Measurements from ENCODE around the gene ARHGAP24.

ARHGAP24 gene

DNA sequence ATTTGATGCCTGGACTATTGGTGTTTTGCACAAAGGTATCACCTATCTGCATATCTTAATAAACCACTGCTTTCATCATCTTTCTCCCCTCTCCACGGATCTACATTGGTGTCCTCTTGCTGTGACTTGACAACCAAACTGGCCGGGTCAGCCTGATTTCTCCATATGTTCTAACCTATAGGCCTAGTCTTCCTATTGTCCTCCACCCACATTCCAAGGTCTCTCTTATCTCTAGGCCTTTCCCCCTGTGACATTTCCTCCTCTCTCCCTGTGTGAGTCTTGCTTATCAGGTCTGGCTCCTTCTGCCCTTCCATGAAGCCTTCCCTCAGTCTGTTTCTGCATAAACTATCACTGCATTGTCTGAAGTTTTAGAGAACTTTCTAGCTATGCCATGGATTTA, 33.7 kb downstream of the ARHGAP24 start:
- Histone ChIP-seq H4K8ac (ENCODE audit: low read depth, low read length) (no peak overlapping the region), H4K12ac (ENCODE audit: low read depth, low read length) (no peak overlapping the region), H2AK5ac (ENCODE audit: low read length) (no peak overlapping the region), H2BK5ac (ENCODE audit: low read depth, low read length, poor library complexity) (no peak overlapping the region), H3K4ac (ENCODE audit: low read depth, low read length) (no peak overlapping the region), H3K23ac (ENCODE audit: low read length) (no peak overlapping the region), H3K36me3 (ENCODE audit: control insufficient read depth in 1 of 2, insufficient read depth in 2 of 2, low read length in 2 of 2) (peaks cover 2 to 3% of the 10 kb centered on the region in 2 experiments), H2BK12ac (ENCODE audit: low read length) (no peak overlapping the region), H3K79me2 (ENCODE audit: control insufficient read depth, insufficient read depth, low read length, poor library complexity) (peaks cover 4% of the 10 kb centered on the region), H3K14ac (ENCODE audit: low read length) (no peak overlapping the region), H3K4me2 (ENCODE audit: low read length) (peak overlapping the region; percentile 11), H3K27me3 (ENCODE audit: insufficient read depth, low read length) (no peaks in the 10 kb centered on the region), H3K79me1 (ENCODE audit: low read length) (peaks cover 12% of the 10 kb centered on the region), H2AFZ (ENCODE audit: insufficient read depth, low read length, poor library complexity) (no peak overlapping the region), H4K91ac (ENCODE audit: low read depth, low read length) (no peak overlapping the region), H2BK120ac (ENCODE audit: insufficient read depth, low read length, poor library complexity) (no peak overlapping the region), H3K9me3 (ENCODE audit: insufficient read depth, low read depth, low read length) (peaks cover 2% of the 10 kb centered on the region), H3K27ac (ENCODE audit: low read depth, low read length) (peak overlapping the region; percentile 77), H3K9ac (ENCODE audit: low read length) (no peak overlapping the region), H3K4me3 (ENCODE audit: low read depth, low read length) (no peak overlapping the region), H3K4me1 (ENCODE audit: control insufficient read depth in 1 of 2, insufficient read depth in 2 of 2, low read length in 2 of 2) (peaks cover 0 to 4% of the 10 kb centered on the region in 2 experiments), H3K18ac (ENCODE audit: low read length) (no peak overlapping the region)
- WGBS (ENCODE audit: extremely low coverage, insufficient coverage, insufficient read length), result no CpG with 5 or more reads among the region's 2 CpGs
- peak; percentile 86 to 92 for DNase-seq

GRCh38 chr4:85509882-85510631, 35.1 kb downstream of the ARHGAP24 start:
- Histone ChIP-seq H4K8ac (ENCODE audit: low read depth, low read length) (no peak overlapping the region), H3K14ac (ENCODE audit: low read length) (no peak overlapping the region), H4K12ac (ENCODE audit: low read depth, low read length) (no peak overlapping the region), H3K9me3 (ENCODE audit: insufficient read depth, low read depth, low read length) (peaks cover 2% of the 10 kb centered on the region), H2BK120ac (ENCODE audit: insufficient read depth, low read length, poor library complexity) (no peak overlapping the region), H3K79me2 (ENCODE audit: control insufficient read depth, insufficient read depth, low read length, poor library complexity) (peaks cover 4% of the 10 kb centered on the region), H3K27me3 (ENCODE audit: insufficient read depth, low read length) (no peaks in the 10 kb centered on the region), H2BK12ac (ENCODE audit: low read length) (no peak overlapping the region), H3K79me1 (ENCODE audit: low read length) (peaks cover 12% of the 10 kb centered on the region), H3K27ac (ENCODE audit: low read depth, low read length) (peak overlapping the region; percentile 55), H4K91ac (ENCODE audit: low read depth, low read length) (peak overlapping the region; percentile 25), H3K18ac (ENCODE audit: low read length) (no peak overlapping the region), H3K36me3 (ENCODE audit: control insufficient read depth in 1 of 2, insufficient read depth in 2 of 2, low read length in 2 of 2) (peaks cover 2 to 3% of the 10 kb centered on the region in 2 experiments), H3K4me1 (ENCODE audit: control insufficient read depth in 1 of 2, insufficient read depth in 2 of 2, low read length in 2 of 2) (peaks cover 2 to 6% of the 10 kb centered on the region in 2 experiments), H2AK5ac (ENCODE audit: low read length) (no peak overlapping the region), H3K4ac (ENCODE audit: low read depth, low read length) (no peak overlapping the region), H2BK5ac (ENCODE audit: low read depth, low read length, poor library complexity) (peak overlapping the region; percentile 4), H3K4me3 (ENCODE audit: low read depth, low read length) (no peak overlapping the region), H3K23ac (ENCODE audit: low read length) (no peak overlapping the region), H2AFZ (ENCODE audit: insufficient read depth, low read length, poor library complexity) (no peak overlapping the region), H3K9ac (ENCODE audit: low read length) (no peak overlapping the region), H3K4me2 (ENCODE audit: low read length) (peak overlapping the region; percentile 42)
- 92% methylated on average over 1 of the region's 5 CpGs for WGBS (ENCODE audit: extremely low coverage, insufficient coverage, insufficient read length)
- DNase-seq, result peak; percentile 12 to 74

GRCh38 chr4:85510632-85510984, 35.7 kb downstream of the ARHGAP24 start:
- no peak overlapping the region for H3K23ac ChIP-seq (ENCODE audit: low read length)
- H3K9me3 ChIP-seq (ENCODE audit: insufficient read depth, low read depth, low read length), result peaks cover 2% of the 10 kb centered on the region
- peak overlapping the region; percentile 42 for H3K4me2 ChIP-seq (ENCODE audit: low read length)
- peak overlapping the region; percentile 50 for H3K27ac ChIP-seq (ENCODE audit: low read depth, low read length)
- H2AK5ac ChIP-seq (ENCODE audit: low read length), result no peak overlapping the region
- no CpG with 5 or more reads among the region's 3 CpGs for WGBS (ENCODE audit: extremely low coverage, insufficient coverage, insufficient read length)
- H4K8ac ChIP-seq (ENCODE audit: low read depth, low read length), result no peak overlapping the region
- no peak overlapping the region for H2AFZ ChIP-seq (ENCODE audit: insufficient read depth, low read length, poor library complexity)
- H3K4ac ChIP-seq (ENCODE audit: low read depth, low read length), result no peak overlapping the region
- H3K14ac ChIP-seq (ENCODE audit: low read length), result no peak overlapping the region
- H4K12ac ChIP-seq (ENCODE audit: low read depth, low read length), result no peak overlapping the region
- H3K9ac ChIP-seq (ENCODE audit: low read length), result no peak overlapping the region
- H3K18ac ChIP-seq (ENCODE audit: low read length), result no peak overlapping the region
- peaks cover 2 to 3% of the 10 kb centered on the region in 2 experiments for H3K36me3 ChIP-seq (ENCODE audit: control insufficient read depth in 1 of 2, insufficient read depth in 2 of 2, low read length in 2 of 2)
- H2BK12ac ChIP-seq (ENCODE audit: low read length), result no peak overlapping the region
- no peaks in the 10 kb centered on the region for H3K27me3 ChIP-seq (ENCODE audit: insufficient read depth, low read length)
- H2BK120ac ChIP-seq (ENCODE audit: insufficient read depth, low read length, poor library complexity), result no peak overlapping the region
- H4K91ac ChIP-seq (ENCODE audit: low read depth, low read length), result peak overlapping the region; percentile 25
- peaks cover 4% of the 10 kb centered on the region for H3K79me2 ChIP-seq (ENCODE audit: control insufficient read depth, insufficient read depth, low read length, poor library complexity)
- H3K4me3 ChIP-seq (ENCODE audit: low read depth, low read length), result no peak overlapping the region
- peak in 1 of 2 donors; percentile 27 for DNase-seq
- peaks cover 12% of the 10 kb centered on the region for H3K79me1 ChIP-seq (ENCODE audit: low read length)
- peak overlapping the region; percentile 4 for H2BK5ac ChIP-seq (ENCODE audit: low read depth, low read length, poor library complexity)
- peaks cover 2 to 6% of the 10 kb centered on the region in 2 experiments for H3K4me1 ChIP-seq (ENCODE audit: control insufficient read depth in 1 of 2, insufficient read depth in 2 of 2, low read length in 2 of 2)

DNA sequence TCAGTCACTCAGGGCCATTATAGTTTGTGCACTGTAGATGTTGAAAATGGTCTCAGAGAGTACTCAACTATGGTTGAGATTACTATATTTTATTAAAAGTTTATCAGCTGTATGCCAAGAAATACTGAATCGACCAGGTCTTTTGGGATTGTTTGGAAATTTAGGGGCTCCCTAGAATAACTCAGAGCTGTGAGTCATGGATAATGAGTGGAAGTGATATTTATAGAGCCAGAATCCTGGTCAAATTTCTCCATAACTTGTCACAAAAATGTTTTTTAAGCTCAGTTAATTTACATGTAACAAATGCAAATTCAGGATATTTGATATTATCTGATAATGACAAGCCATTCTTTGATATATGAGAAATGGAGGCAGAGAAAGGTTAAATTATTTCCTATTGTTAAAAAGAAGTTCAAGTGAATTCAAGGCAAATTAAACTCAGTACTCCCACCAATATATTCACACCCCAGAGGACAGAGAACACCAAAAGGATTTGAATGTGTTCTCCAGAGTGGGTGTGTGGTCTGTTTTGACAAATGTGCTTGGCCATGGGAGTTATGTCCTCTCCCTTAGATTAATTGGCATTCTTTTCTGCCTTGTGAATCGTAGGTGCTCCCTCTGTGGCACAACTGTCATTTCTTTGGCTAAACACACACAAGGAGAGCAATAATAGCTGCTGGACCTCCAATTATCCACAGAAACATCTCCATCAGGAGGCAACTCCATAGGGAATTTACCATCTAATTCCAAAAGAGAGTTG, 37.7 kb downstream of the ARHGAP24 start:
- Histone ChIP-seq H3K27ac (ENCODE audit: low read depth, low read length) (no peak overlapping the region), H3K9me3 (ENCODE audit: insufficient read depth, low read depth, low read length) (no peaks in the 10 kb centered on the region), H3K14ac (ENCODE audit: low read length) (no peak overlapping the region), H3K4ac (ENCODE audit: low read depth, low read length) (no peak overlapping the region), H4K8ac (ENCODE audit: low read depth, low read length) (no peak overlapping the region), H2AK5ac (ENCODE audit: low read length) (no peak overlapping the region), H2AFZ (ENCODE audit: insufficient read depth, low read length, poor library complexity) (no peak overlapping the region), H3K18ac (ENCODE audit: low read length) (no peak overlapping the region), H2BK5ac (ENCODE audit: low read depth, low read length, poor library complexity) (no peak overlapping the region), H2BK120ac (ENCODE audit: insufficient read depth, low read length, poor library complexity) (no peak overlapping the region), H3K79me1 (ENCODE audit: low read length) (peaks cover 8% of the 10 kb centered on the region), H3K9ac (ENCODE audit: low read length) (no peak overlapping the region), H4K12ac (ENCODE audit: low read depth, low read length) (no peak overlapping the region), H3K4me3 (ENCODE audit: low read depth, low read length) (no peak overlapping the region), H4K91ac (ENCODE audit: low read depth, low read length) (no peak overlapping the region), H3K4me1 (ENCODE audit: control insufficient read depth in 1 of 2, insufficient read depth in 2 of 2, low read length in 2 of 2) (peaks cover 2 to 6% of the 10 kb centered on the region in 2 experiments), H2BK12ac (ENCODE audit: low read length) (no peak overlapping the region), H3K36me3 (ENCODE audit: control insufficient read depth in 1 of 2, insufficient read depth in 2 of 2, low read length in 2 of 2) (no peaks in the 10 kb centered on the region), H3K79me2 (ENCODE audit: control insufficient read depth, insufficient read depth, low read length, poor library complexity) (peaks cover 2% of the 10 kb centered on the region), H3K23ac (ENCODE audit: low read length) (no peak overlapping the region), H3K4me2 (ENCODE audit: low read length) (no peak overlapping the region), H3K27me3 (ENCODE audit: insufficient read depth, low read length) (no peaks in the 10 kb centered on the region)
- DNase-seq, result no peak
- no CpG with 5 or more reads among the region's 2 CpGs for WGBS (ENCODE audit: extremely low coverage, insufficient coverage, insufficient read length)
